H54 (cell line): Measurements from ENCODE around the gene EEF1A2.

Experiments used
- DNase-seq: peaks from one replicate; pipeline ENCODE4 v3.0.0; 2011; ENCODE audit warnings: low spot score, mixed read lengths; ENCODE audit not compliant: insufficient read length
- FAIRE-seq: peaks from 3 replicates; lab custom pipeline; 2011; peaks lifted over from hg19 to GRCh38; lab: Jason Lieb, UNC
- POLR2A ChIP-seq: IDR thresholded peaks from 2 replicates; pipeline ENCODE4 v1.6.1; 2011; ENCODE audit warnings: low read depth, mild to moderate bottlenecking, low read length

EEF1A2 gene

DNA sequence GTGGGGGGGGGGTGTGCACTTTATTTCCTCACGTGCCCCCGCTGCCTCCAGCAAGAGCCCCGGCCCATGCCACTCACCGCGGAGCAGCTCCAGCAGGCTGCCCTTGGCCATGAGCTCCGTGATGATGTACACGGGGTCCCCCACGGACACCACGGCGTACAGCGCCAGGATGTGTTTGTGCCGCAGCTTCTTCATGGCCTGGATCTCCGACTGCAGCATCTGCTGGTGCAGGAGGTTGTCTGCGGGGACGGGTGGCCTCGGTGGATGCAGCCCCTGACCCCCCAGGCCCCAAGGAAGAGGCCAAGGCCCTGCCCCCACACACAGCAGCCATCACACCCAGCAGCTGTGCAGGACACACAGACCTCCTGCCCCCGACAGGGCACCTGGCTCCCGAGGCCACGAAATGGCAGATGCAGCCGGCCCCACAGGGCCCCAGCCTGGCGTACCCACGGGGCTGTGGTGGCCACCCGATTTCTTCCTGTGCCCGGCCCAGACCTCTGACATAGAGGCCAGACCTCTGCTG is 33.6 kb upstream of the EEF1A2 start:
- no peak for TF ChIP-seq POLR2A
- FAIRE-seq (no peak), DNase-seq (no peak)

DNA sequence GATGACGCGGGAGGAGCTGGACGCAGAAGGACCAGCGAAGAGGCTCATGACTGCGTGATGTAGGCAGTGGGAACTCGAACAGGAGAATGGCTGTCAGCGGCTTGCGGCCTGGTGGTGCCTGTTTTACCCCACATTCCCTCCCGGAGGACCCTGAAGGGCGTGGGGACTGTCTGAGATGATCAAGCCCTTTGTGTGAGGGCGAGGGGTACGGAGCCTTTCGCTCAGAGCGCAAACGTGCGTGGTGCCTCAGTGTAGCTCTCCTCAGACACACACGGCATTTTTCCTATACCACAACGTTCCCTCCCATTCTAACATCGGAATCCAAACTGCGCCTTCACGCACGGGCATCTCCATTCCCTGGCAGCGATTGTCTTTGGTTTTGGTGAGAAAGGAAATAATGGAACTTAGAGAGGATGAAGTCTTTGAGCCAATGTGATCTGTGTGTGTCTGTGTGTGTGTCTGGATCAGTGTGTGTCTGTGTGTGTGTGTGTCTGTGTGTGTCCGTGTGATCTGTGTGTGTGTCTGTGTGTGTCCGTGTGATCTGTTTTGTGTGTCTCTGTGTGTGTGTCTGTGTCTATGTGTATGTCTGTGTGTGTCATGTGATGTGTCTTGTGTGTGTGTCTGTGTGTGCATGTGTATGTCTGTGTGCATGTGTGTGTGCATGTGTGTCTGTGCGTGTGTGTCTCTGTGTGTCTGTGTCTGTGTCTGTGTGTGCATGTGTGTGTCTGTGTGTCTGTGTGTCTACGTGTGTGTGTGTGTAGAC is 33.0 kb upstream of the EEF1A2 start:
- FAIRE-seq (no peak), DNase-seq (no peak)
- TF ChIP-seq POLR2A, result no peak

DNA sequence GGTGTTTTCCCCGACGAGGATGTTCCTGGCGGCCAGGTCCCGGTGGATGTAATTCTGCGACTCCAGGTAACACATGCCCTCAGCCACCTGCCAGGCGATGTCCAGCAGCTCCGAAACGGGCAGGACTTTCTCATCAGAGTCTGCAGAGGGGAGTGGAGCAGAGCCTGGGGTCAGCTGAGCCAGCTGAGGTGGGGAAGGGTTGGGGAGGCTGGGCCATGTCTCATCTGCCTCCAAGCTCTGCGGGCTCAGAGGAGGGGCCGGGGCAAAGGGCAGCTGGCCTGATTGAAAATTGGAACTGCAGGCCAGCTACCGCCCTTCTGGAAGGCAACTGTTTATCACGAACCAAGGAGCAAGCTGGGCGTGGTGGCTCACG is 31.9 kb upstream of the EEF1A2 start:
- no peak for DNase-seq
- no peak for TF ChIP-seq POLR2A
- FAIRE-seq, result no peak

DNA sequence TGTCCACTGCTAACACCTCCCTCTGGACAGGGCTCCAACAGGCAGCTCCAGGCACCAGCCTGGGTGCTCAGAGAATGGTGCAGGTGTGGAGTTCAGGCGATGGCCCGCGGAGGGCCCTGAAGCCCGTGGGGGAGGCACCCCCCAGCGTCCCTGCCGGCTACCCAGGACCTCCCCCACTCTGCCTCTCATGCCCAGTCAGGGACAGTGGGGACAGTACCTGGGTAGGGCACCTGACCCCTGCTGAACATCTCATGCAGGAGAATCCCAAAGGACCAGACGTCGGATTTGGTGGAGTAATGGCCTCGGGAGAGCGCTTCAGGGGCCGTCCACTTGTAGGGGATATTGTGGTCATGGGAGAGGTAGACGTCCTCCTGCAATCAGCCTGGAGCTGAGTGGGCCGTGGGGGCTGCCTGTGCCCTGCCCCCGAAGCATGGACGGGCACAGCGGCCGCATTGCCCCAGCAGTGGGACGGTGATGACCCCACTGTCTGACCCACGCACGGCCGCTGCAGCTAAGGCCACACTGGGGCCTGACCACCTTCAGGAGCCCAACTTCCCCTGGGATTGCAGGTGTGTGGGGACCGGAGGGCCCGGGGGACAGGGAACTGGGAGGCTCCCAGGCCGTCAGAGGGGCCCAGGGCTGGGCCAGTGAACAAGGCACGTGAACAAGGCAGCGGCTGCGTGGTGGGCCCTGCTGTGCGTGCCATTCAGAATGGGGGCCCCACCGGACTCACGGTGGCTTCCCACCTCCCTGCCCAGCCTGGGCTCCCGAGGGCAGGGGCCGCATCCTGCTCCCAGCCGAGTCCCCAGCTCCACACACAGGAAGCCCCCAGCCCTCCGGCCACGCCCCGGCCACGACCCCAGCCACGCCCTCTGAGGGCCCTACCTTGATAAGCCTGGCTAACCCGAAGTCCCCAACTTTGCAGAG is 31.2 kb upstream of the EEF1A2 start:
- no peak for DNase-seq
- no peak for TF ChIP-seq POLR2A
- FAIRE-seq, result no peak

DNA sequence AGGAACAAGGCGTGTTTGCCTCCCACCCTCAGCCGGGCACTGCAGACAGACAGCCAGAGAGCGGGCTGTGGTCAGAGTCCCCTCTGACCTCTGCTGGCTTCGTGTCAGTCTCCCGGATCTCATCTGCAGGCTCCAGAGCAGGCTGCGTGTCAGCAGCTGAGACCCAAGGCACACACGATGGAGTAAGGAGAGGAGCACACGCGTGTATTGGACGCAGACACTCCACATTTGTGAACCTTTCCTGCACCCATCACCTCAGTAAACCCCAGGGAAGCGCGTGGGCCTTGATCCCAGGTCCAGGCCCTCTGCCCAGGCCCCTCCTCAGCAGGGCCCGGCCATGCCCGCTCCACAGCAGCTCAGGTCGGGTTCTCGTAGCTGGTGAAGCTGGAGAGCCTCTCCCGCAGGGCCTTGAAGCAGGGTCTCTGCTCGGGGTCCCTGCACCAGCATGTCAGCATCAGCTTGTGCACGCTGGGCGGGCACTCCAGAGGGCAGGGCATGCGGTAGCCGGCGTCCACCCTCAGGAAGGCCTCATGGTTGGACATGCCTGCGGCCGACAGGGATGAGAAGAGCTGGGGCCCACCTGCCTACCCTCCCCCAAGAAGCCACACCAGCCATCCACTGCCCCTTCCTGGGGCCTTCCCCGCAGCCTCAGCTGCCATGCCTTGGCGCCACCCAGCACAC is 30.4 kb upstream of the EEF1A2 start:
- no peak for TF ChIP-seq POLR2A
- DNase-seq, result no peak
- no peak for FAIRE-seq

DNA sequence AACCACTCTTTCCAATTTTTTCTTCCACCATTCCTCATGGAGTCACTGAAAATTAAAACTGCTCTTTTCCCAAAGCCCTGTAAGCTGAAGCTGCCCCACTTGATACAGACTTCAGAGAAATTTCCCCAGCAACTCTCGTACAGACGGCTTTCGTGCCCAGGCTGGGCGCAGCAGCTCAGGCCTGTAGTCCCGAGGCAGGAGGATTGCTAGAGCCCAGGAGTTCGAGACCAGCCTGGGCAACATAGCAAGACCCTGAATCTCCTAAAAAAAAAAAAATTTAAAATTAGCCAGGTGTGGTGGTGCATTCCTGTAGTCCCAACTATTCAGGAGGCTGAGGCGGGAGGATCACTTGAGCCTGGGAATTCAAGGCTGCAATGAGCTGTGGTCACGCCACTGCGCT is 28.3 kb upstream of the EEF1A2 start:
- no peak for TF ChIP-seq POLR2A
- no peak for DNase-seq
- no peak for FAIRE-seq

DNA sequence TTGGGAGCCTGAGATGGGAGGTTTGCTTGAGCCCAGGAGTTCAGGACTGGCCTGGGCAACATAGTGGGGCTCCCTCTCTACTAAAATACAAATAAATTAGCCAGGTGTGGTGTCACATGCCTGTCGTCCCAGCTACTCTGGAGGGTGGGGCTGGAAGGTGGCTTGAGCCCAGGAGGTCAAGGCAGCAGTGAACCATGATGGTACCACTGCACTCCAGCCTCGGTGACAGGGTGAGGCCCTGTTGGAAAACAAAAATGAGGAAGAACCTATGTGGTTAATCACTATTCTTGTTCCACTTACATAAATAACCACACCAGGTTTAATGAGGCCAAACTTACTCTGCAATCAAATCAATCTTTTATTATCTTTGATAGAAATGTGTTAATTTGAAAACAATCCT is 27.1 kb upstream of the EEF1A2 start:
- FAIRE-seq (no peak), DNase-seq (no peak)
- no peak for TF ChIP-seq POLR2A

DNA sequence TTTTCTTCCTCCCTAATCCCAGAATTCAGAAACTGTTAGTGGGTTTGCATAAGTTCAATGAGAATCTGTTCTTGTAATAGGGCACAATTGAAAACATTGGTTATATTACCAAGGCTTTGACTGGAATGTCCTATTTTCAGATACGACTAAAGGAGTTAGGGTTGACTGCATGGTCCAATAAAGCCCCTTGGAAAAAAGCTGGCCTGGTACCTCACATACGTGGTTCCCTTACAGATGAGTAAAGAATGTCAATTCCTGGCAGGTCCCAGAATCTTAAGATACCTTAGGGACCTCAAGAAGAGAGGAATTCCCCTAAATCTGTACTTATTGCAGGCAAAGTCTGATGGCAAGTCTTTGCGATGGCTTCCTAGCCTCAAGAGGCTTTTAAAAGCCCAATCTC is 26.3 kb upstream of the EEF1A2 start:
- DNase-seq (no peak), FAIRE-seq (no peak)
- no peak for TF ChIP-seq POLR2A

DNA sequence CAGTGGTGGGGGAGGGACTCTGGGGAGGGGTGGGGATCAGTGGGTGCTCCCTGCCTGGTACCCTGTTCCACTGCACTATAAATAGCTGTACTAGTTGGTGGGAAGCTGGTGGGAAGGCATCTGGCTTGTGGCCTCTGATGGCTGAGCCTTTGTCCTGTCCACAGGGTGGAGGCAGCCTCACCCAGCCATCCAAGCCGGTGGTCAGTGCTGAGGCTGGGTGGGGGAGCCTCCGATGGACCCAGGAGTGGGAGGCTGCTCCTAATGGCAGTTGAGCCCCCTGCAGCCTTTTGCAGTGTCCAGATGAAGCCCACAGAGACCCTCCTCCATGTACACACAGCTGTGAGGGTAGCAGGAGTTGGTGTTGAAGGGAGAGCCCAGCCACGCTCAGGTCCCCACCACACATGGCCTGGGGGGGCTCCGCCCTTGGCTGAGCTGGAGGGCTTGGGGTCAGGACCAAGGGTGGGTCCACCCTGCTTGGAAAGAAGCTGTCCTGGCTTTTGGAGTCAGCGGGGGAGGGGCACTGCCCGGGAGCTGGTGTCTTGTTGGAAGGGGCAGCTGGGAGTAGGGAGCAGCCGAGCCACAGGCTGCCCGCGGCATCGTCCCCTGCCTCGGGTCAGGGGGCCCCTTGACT is 24.2 kb upstream of the EEF1A2 start:
- no peak for TF ChIP-seq POLR2A
- FAIRE-seq (no peak), DNase-seq (no peak)

DNA sequence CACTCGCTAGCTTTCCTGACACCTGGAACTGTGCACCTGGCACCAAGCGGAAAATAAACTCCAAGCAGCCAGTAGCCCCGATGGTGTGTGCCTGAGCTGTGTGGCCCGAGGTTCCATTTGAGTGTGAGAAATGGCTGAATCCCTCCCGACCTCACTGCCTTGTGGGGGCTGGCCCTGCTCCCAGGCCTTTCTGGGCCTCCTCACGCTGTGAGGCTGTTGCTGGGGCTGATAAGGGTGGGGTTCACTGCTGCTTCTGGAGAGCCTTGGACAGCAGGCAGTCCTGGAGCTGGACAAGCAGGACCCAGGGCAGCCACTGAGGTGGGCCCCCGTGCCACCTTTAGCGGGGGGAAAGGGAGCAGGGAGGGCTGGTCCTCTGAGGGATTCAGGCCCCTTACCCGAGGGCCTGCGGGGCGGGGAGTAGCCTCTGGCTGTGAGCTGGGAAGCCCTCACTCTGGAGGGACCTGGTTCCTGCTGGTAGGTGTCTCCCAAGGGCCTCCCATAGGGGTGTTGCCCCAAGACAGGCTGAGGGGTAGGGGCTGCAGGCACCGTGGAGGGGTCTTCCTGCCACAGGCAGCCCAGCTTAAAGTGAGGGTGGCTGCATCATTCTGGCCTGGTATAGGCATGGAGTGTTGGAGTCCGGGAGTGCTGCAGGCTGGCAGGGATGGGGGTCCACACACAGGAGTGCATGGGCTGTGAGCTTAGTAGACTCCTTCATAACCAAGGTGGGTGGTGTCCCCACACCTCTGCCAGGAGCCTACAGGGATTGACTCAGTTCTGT is 23.4 kb upstream of the EEF1A2 start:
- FAIRE-seq, result no peak

DNA sequence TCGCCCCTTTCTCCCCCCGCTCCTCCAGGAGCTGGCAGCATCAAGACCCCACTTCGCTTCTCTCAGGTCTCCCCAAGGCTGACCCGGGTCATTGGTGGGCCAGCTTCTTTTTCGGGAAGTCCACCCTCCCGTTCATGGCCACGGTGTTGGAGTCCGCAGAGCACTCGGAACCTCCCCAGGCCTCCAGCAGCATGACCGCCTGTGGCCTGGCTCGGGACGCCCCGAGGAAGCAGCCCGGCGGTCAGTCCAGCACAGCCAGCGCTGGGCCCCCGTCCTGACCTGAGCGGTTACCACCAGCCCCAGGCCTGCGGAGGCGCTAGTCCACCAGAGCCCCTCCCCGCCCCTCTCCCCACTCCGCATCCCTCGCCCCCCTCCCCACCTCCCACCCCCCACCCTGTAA is 22.7 kb upstream of the EEF1A2 start:
- DNase-seq (no peak), FAIRE-seq (no peak)
- TF ChIP-seq POLR2A, result no peak

More for the DNA sequence above, 23.4 kb upstream of the EEF1A2 start:
- no peak for TF ChIP-seq POLR2A
- no peak for DNase-seq

DNA sequence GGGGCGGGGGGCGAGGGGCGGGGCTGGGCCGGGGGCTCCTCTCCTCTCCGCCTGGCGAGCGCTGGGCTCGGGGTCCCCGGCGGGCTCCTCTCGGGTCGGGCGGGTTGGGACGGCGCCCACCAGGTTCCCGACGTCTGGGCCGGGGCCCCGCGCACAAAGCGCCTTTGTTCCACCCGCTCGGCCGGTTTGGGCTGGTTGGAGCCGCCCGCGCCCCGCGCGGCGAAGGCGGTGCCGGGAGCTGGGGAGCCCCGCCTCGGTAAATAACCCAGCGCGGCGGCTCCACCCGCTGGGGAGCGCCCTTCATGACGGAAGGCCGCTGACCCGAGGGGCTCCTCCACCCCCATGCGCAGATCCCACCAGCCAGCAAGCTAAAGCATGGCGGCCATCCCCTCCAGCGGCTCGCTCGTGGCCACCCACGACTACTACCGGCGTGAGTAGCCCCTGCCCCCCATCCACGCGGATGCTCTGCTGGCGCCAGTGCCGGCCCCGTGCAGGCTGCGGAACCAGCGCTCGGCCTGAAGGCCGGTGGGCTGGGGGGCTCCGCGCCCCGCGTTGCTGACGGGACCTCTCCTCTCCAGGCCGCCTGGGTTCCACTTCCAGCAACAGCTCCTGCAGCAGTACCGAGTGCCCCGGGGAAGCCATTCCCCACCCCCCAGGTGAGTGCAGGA is 22.2 kb upstream of the EEF1A2 start:
- peak; percentile 75 for DNase-seq
- no peak for TF ChIP-seq POLR2A
- no peak for FAIRE-seq
